Measurements from ENCODE around the gene CYP2F1. TPM values are rescaled to one million over a fixed set of nuclear protein-coding genes. Genes with fewer than 3 reads are reported as not detected.
"Not testable (repeated sequence)": the region's sequence is repeated elsewhere in the genome, so short reads cannot be mapped to it uniquely, and the experiment has no call there.

CYP2F1 gene
- total and polyA plus RNA-seq, 2 of the 13 experiments (the other 11 are each of a cell fraction or from before 2014, with no cell fraction given), result not detected

- 58% methylated on average over 11 of the region's 11 CpGs for WGBS (ENCODE audit: low lambda C conversion rate)
- H3K9ac ChIP-seq (ENCODE audit: insufficient read depth, low read depth, low read length), result no peak overlapping the region
- H3K4me2 ChIP-seq (ENCODE audit: low read depth, low read length), result no peak overlapping the region
- ChIA-PET POLR2A (no interaction called here), CTCF (ENCODE audit: low intra/inter-chr PET ratio, low total read pairs) (no interaction called here)
- TF ChIP-seq ETS1 (CRISPR knock-in tag; IDR thresholded peaks at IDR 0.05) (no peak), IKZF1 (IDR thresholded peaks at IDR 0.05) (no peak)
- no peaks in the 10 kb centered on the region for H3K4me1 ChIP-seq (ENCODE audit: insufficient read depth, low read length)
- no peak overlapping the region for H3K4me3 ChIP-seq (replicated peaks in 1 of 3; ENCODE audit: insufficient read depth in 1 of 3, low read depth in 2 of 3, low read length in 3 of 3)
- no peaks in the 10 kb centered on the region for H4K20me1 ChIP-seq (ENCODE audit: insufficient read depth, low read length)
- H3K27me3 ChIP-seq (ENCODE audit: control insufficient read depth in 1 of 2, insufficient read depth in 2 of 2, low read length in 2 of 2), result peaks cover 0 to 4% of the 10 kb centered on the region in 2 experiments; a peak in 3 of 5 replicates
- no peaks in the 10 kb centered on the region for H3K36me3 ChIP-seq (replicated peaks in 1 of 2; ENCODE audit: control insufficient read depth in 1 of 2, insufficient read depth in 2 of 2, low read length in 2 of 2)
- in situ Hi-C loops (cut with HindIII; ENCODE audit: extremely low pct_ligation_motif_present, low pct_unique_long_range_greater_than_20kb) (no loop called here), intact Hi-C loops (cut with micrococcal nuclease; ENCODE audit: unreplicated experiment) (no loop called here)
- no peak overlapping the region for H3K27ac ChIP-seq (ENCODE audit: extremely low read length, insufficient read depth, low read length)
- H2AFZ ChIP-seq (ENCODE audit: low read length), result no peak overlapping the region
- no peaks in the 10 kb centered on the region for H3K79me2 ChIP-seq (ENCODE audit: insufficient read depth, low read length)
- ATAC-seq (no peak), DNase-seq (ENCODE audit: low spot score) (no peak), FAIRE-seq (no peak)
- no peaks in the 10 kb centered on the region for H3K9me3 ChIP-seq (ENCODE audit: low read length)
- no TSS peak for BruUV-seq (replicated peaks)
Observed at GRCh38 chr19:41123716-41124294, 9.6 kb downstream of the CYP2F1 start.

GRCh38 chr19:41126765-41127203 lies 12.6 kb downstream of the CYP2F1 start:
- H3K4me3 ChIP-seq (replicated peaks in 1 of 3; ENCODE audit: insufficient read depth in 1 of 3, low read depth in 2 of 3, low read length in 3 of 3); H3K4me2 ChIP-seq (ENCODE audit: low read depth, low read length); H3K4me1 ChIP-seq (ENCODE audit: insufficient read depth, low read length); ATAC-seq; H2AFZ ChIP-seq (ENCODE audit: low read length); H3K27ac ChIP-seq (ENCODE audit: extremely low read length, insufficient read depth, low read length); H3K27me3 ChIP-seq (ENCODE audit: control insufficient read depth in 1 of 2, insufficient read depth in 2 of 2, low read length in 2 of 2); BruUV-seq (replicated peaks); DNase-seq (ENCODE audit: low spot score); H4K20me1 ChIP-seq (ENCODE audit: insufficient read depth, low read length); H3K9me3 ChIP-seq (ENCODE audit: low read length); POLR2A ChIA-PET; H3K36me3 ChIP-seq (replicated peaks in 1 of 2; ENCODE audit: control insufficient read depth in 1 of 2, insufficient read depth in 2 of 2, low read length in 2 of 2); H3K9ac ChIP-seq (ENCODE audit: insufficient read depth, low read depth, low read length); intact Hi-C loops (cut with micrococcal nuclease; ENCODE audit: unreplicated experiment); H3K79me2 ChIP-seq (ENCODE audit: insufficient read depth, low read length): not testable (repeated sequence)
- TF ChIP-seq SMC3 (IDR thresholded peaks at IDR 0.05; ENCODE audit: low read length), result peak; percentile 31; the same call in 1 of the 2 replicates
- TF ChIP-seq, protein P1, sequence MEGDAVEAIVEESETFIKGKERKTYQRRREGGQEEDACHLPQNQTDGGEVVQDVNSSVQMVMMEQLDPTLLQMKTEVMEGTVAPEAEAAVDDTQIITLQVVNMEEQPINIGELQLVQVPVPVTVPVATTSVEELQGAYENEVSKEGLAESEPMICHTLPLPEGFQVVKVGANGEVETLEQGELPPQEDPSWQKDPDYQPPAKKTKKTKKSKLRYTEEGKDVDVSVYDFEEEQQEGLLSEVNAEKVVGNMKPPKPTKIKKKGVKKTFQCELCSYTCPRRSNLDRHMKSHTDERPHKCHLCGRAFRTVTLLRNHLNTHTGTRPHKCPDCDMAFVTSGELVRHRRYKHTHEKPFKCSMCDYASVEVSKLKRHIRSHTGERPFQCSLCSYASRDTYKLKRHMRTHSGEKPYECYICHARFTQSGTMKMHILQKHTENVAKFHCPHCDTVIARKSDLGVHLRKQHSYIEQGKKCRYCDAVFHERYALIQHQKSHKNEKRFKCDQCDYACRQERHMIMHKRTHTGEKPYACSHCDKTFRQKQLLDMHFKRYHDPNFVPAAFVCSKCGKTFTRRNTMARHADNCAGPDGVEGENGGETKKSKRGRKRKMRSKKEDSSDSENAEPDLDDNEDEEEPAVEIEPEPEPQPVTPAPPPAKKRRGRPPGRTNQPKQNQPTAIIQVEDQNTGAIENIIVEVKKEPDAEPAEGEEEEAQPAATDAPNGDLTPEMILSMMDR (CRISPR knock-in tag; IDR thresholded peaks at IDR 0.05), result peak; percentile 34; the same call in 1 of the 2 replicates
- CTCF ChIA-PET (ENCODE audit: low intra/inter-chr PET ratio, low total read pairs), result interaction anchor here (1.2 to 3.1 kb wide), 3 partner anchors 17 to 182 kb away, joined by 4 to 16 read pairs (median 6); no protein-coding TSS in a partner anchor
- in situ Hi-C loops (cut with HindIII; ENCODE audit: extremely low pct_ligation_motif_present, low pct_unique_long_range_greater_than_20kb), result loop anchor here (25.0 kb wide), 1 partner anchor 464 kb away; no protein-coding TSS in a partner anchor
- 20% methylated on average over 2 of the region's 2 CpGs for WGBS (ENCODE audit: low lambda C conversion rate)
- peak; percentile 37 for FAIRE-seq

Data from HepG2 (cell line).